ENCODE data around the gene C20orf202. TPM values are rescaled to one million over a fixed set of nuclear protein-coding genes. Genes with fewer than 3 reads are reported as not detected.
"Not testable (repeated sequence)": the region's sequence is repeated elsewhere in the genome, so short reads cannot be mapped to it uniquely, and the experiment has no call there.

The C20orf202 gene
- total RNA-seq, 1 donor = not detected

- Histone ChIP-seq H3K27me3 (ENCODE audit: insufficient read depth, low read length) (peaks cover 25% of the 10 kb centered on the region), H4K20me1 (ENCODE audit: insufficient read depth, low read length) (no peaks in the 10 kb centered on the region), H3K36me3 (ENCODE audit: insufficient read depth, low read length) (no peaks in the 10 kb centered on the region), H3K79me2 (ENCODE audit: insufficient read depth, low read length) (no peaks in the 10 kb centered on the region), H3K27ac (ENCODE audit: low read depth, low read length) (no peak overlapping the region), H3K4me3 (ENCODE audit: insufficient read depth, low read length) (peak overlapping the region; percentile 17), H3K9me3 (ENCODE audit: low read depth, low read length) (no peaks in the 10 kb centered on the region), H2AFZ (ENCODE audit: low read length) (peak overlapping the region; percentile 58), H3K4me2 (ENCODE audit: insufficient read depth, low read length) (peak overlapping the region; percentile 52), H3K4me1 (ENCODE audit: insufficient read depth, low read length) (no peaks in the 10 kb centered on the region)
- DNase-seq (ENCODE audit: insufficient read length, low spot score, missing footprints) = peak; percentile 78
- TF ChIP-seq CTCF (IDR thresholded peaks at IDR 0.05; ENCODE audit: extremely low read depth, low read depth, low read length) = peak; percentile 89
Measured at GRCh38 chr20:1212607-1213396, 9.5 kb downstream of the C20orf202 start.

DNA sequence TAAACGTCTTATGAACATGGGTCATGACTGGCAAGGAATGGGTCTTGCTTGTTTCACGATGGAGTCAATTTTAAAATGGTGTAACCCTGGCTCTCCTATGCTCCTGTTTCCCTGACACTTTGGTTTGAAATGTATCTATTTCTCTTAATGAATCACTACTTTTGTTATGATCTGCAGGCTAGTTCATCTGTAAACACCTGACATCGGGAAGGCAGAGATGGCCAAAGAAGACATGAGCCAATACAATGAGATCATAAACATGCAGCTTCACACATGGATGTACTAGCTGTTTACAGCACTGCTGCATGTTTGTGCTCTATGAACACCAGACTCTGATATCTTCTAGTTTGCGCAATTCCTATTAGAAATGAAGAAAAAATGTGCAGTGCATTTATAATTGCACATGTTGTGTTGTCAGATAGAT, 11.6 kb downstream of the C20orf202 start:
- Histone ChIP-seq H4K20me1 (ENCODE audit: insufficient read depth, low read length) (no peaks in the 10 kb centered on the region), H3K4me1 (ENCODE audit: insufficient read depth, low read length) (no peaks in the 10 kb centered on the region), H3K4me2 (ENCODE audit: insufficient read depth, low read length) (no peak overlapping the region), H3K36me3 (ENCODE audit: insufficient read depth, low read length) (no peaks in the 10 kb centered on the region), H2AFZ (ENCODE audit: low read length) (no peak overlapping the region), H3K4me3 (ENCODE audit: insufficient read depth, low read length) (no peak overlapping the region), H3K79me2 (ENCODE audit: insufficient read depth, low read length) (no peaks in the 10 kb centered on the region), H3K27ac (ENCODE audit: low read depth, low read length) (no peak overlapping the region), H3K27me3 (ENCODE audit: insufficient read depth, low read length) (peaks cover 12% of the 10 kb centered on the region), H3K9me3 (ENCODE audit: low read depth, low read length) (no peaks in the 10 kb centered on the region)
- DNase-seq (ENCODE audit: insufficient read length, low spot score, missing footprints) = no peak
- no peak for TF ChIP-seq CTCF (IDR thresholded peaks at IDR 0.05; ENCODE audit: extremely low read depth, low read depth, low read length)

GRCh38 chr20:1215386-1216170, 12.3 kb downstream of the C20orf202 start:
- DNase-seq (ENCODE audit: insufficient read length, low spot score, missing footprints) = no peak
- no peak for TF ChIP-seq CTCF (IDR thresholded peaks at IDR 0.05; ENCODE audit: extremely low read depth, low read depth, low read length)
- H4K20me1 ChIP-seq (ENCODE audit: insufficient read depth, low read length) = no peaks in the 10 kb centered on the region

GRCh38 chr20:1216527-1217427, 13.5 kb downstream of the C20orf202 start:
- not testable (repeated sequence) for DNase-seq (ENCODE audit: insufficient read length, low spot score, missing footprints); H3K79me2 ChIP-seq (ENCODE audit: insufficient read depth, low read length); H3K4me1 ChIP-seq (ENCODE audit: insufficient read depth, low read length); H3K36me3 ChIP-seq (ENCODE audit: insufficient read depth, low read length); H4K20me1 ChIP-seq (ENCODE audit: insufficient read depth, low read length); H2AFZ ChIP-seq (ENCODE audit: low read length); H3K27ac ChIP-seq (ENCODE audit: low read depth, low read length); H3K4me3 ChIP-seq (ENCODE audit: insufficient read depth, low read length); H3K4me2 ChIP-seq (ENCODE audit: insufficient read depth, low read length); H3K9me3 ChIP-seq (ENCODE audit: low read depth, low read length)
- peaks cover 12% of the 10 kb centered on the region for H3K27me3 ChIP-seq (ENCODE audit: insufficient read depth, low read length)

More at GRCh38 chr20:1215386-1216170, 12.3 kb downstream of the C20orf202 start:
- no peaks in the 10 kb centered on the region for H3K4me1 ChIP-seq (ENCODE audit: insufficient read depth, low read length)
- H3K27ac ChIP-seq (ENCODE audit: low read depth, low read length) = no peak overlapping the region
- no peak overlapping the region for H3K4me2 ChIP-seq (ENCODE audit: insufficient read depth, low read length)
- H2AFZ ChIP-seq (ENCODE audit: low read length) = no peak overlapping the region
- peaks cover 12% of the 10 kb centered on the region for H3K27me3 ChIP-seq (ENCODE audit: insufficient read depth, low read length)
- no peaks in the 10 kb centered on the region for H3K9me3 ChIP-seq (ENCODE audit: low read depth, low read length)
- H3K36me3 ChIP-seq (ENCODE audit: insufficient read depth, low read length) = no peaks in the 10 kb centered on the region
- no peak overlapping the region for H3K4me3 ChIP-seq (ENCODE audit: insufficient read depth, low read length)
- H3K79me2 ChIP-seq (ENCODE audit: insufficient read depth, low read length) = no peaks in the 10 kb centered on the region

DNA sequence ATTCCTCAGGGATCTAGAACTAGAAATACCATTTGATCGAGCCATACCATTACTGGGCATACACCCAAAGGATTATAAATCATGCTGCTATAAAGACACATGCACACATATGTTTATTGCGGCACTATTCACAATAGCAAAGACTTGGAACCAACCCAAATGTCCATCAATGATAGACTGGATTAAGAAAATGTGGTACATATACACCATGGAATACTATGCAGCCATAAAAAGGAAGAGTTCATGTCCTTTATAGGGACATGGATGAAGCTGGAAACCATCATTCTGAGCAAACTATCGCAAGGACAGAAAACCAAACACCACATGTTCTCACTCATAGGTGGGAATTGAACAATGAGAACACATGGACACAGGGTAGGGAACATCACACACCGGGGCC, 19.5 kb downstream of the C20orf202 start:
- H3K79me2 ChIP-seq (ENCODE audit: insufficient read depth, low read length); H3K4me1 ChIP-seq (ENCODE audit: insufficient read depth, low read length); H3K27ac ChIP-seq (ENCODE audit: low read depth, low read length); H4K20me1 ChIP-seq (ENCODE audit: insufficient read depth, low read length); H3K36me3 ChIP-seq (ENCODE audit: insufficient read depth, low read length); H3K4me3 ChIP-seq (ENCODE audit: insufficient read depth, low read length); DNase-seq (ENCODE audit: insufficient read length, low spot score, missing footprints); H3K4me2 ChIP-seq (ENCODE audit: insufficient read depth, low read length); H3K9me3 ChIP-seq (ENCODE audit: low read depth, low read length); H2AFZ ChIP-seq (ENCODE audit: low read length): not testable (repeated sequence)
- H3K27me3 ChIP-seq (ENCODE audit: insufficient read depth, low read length) = peaks cover 11% of the 10 kb centered on the region

Data from osteoblast (primary cell).